ENCODE data around the gene DNAJC3.

The DNAJC3 gene

DNA sequence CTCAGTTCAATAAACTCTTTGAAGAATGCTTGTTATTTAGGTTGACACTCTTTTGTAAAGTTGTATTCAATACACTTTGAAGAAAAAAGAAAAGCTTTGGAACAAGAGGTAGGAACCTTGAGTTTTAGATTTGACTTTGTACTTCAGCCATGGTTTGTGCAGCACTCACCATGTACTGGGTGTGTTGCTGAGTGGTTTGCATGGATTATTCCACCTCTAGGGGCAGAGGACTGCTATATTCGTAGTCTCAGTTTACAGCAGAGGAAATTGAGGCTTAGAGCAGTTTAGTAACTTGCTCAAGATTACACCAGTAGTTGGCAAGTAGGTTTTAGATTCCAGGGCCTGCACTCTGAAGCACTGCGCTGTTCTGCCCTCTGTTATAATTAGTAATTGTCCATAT is 68.8 kb downstream of the DNAJC3 start:
- Histone ChIP-seq H3K4me3 (ENCODE audit: low read length, poor library complexity, severe bottlenecking) (no peak overlapping the region), H3F3A (ENCODE audit: low read depth) (no peaks in the 10 kb centered on the region), H3K36me3 (ENCODE audit: insufficient read depth, low read length) (no peaks in the 10 kb centered on the region), H2AFZ (ENCODE audit: low read length) (no peak overlapping the region), H3K79me2 (ENCODE audit: insufficient read depth, low read length) (peaks cover 42% of the 10 kb centered on the region), H3K9me2 (replicated peaks; ENCODE audit: low read depth, low read length) (no peaks in the 10 kb centered on the region), H3K9me3 (ENCODE audit: insufficient read depth, low read depth, low read length) (no peaks in the 10 kb centered on the region), H3K27me3 (ENCODE audit: insufficient read depth, low read length, poor library complexity, severe bottlenecking) (no peaks in the 10 kb centered on the region), H4K20me1 (ENCODE audit: insufficient read depth, low read length, poor library complexity, severe bottlenecking) (peaks cover 8% of the 10 kb centered on the region), H3K4me2 (ENCODE audit: low read depth, low read length, poor library complexity, severe bottlenecking) (no peak overlapping the region), H3K9ac (ENCODE audit: low read depth, low read length, poor library complexity, severe bottlenecking) (no peak overlapping the region), H3K4me1 (ENCODE audit: insufficient read depth, low read length, poor library complexity, severe bottlenecking) (no peaks in the 10 kb centered on the region)
- TF ChIP-seq, protein P1, sequence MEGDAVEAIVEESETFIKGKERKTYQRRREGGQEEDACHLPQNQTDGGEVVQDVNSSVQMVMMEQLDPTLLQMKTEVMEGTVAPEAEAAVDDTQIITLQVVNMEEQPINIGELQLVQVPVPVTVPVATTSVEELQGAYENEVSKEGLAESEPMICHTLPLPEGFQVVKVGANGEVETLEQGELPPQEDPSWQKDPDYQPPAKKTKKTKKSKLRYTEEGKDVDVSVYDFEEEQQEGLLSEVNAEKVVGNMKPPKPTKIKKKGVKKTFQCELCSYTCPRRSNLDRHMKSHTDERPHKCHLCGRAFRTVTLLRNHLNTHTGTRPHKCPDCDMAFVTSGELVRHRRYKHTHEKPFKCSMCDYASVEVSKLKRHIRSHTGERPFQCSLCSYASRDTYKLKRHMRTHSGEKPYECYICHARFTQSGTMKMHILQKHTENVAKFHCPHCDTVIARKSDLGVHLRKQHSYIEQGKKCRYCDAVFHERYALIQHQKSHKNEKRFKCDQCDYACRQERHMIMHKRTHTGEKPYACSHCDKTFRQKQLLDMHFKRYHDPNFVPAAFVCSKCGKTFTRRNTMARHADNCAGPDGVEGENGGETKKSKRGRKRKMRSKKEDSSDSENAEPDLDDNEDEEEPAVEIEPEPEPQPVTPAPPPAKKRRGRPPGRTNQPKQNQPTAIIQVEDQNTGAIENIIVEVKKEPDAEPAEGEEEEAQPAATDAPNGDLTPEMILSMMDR (conservative IDR thresholded peaks at IDR 0.05; ENCODE audit: low read length) = peak; percentile 48; the same call in 1 of the 2 replicates
- TF ChIP-seq EZH2phosphoT487 (IDR thresholded peaks at IDR 0.05; ENCODE audit: borderline replicate concordance) = no peak

DNA sequence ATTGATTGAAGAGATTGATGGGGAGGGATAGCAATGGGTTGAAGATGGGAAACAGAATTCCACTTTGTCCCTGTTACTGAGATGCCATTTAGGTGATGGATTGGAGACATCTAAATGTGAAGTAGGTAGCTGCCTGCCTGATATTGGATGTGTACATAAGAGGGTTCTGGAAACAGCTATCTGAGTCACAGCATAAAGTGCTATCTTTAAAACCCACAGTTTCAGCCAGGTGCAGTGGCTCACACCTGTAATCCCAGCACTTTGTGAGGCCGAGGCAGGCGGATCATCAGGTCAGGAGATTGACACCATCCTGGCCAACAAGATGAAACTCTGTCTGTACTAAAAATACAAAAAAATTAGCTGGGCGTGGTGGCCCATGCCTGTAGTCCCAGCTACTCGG is 72.6 kb downstream of the DNAJC3 start:
- peaks cover 28% of the 10 kb centered on the region; the same call in 1 of the 2 replicates for H3K79me2 ChIP-seq (ENCODE audit: insufficient read depth, low read length)
- H3K4me1 ChIP-seq (ENCODE audit: insufficient read depth, low read length, poor library complexity, severe bottlenecking) = no peaks in the 10 kb centered on the region
- H2AFZ ChIP-seq (ENCODE audit: low read length) = no peak overlapping the region
- no peaks in the 10 kb centered on the region for H3K36me3 ChIP-seq (ENCODE audit: insufficient read depth, low read length)
- no peaks in the 10 kb centered on the region for H3K9me3 ChIP-seq (ENCODE audit: insufficient read depth, low read depth, low read length)
- peaks cover 3% of the 10 kb centered on the region for H4K20me1 ChIP-seq (ENCODE audit: insufficient read depth, low read length, poor library complexity, severe bottlenecking)
- no peak overlapping the region for H3K9ac ChIP-seq (ENCODE audit: low read depth, low read length, poor library complexity, severe bottlenecking)
- no peak overlapping the region for H3K4me3 ChIP-seq (ENCODE audit: low read length, poor library complexity, severe bottlenecking)
- no peaks in the 10 kb centered on the region for H3K27me3 ChIP-seq (ENCODE audit: insufficient read depth, low read length, poor library complexity, severe bottlenecking)
- H3K9me2 ChIP-seq (replicated peaks; ENCODE audit: low read depth, low read length) = no peaks in the 10 kb centered on the region
- TF ChIP-seq EZH2phosphoT487 (IDR thresholded peaks at IDR 0.05; ENCODE audit: borderline replicate concordance) = no peak
- TF ChIP-seq, protein P1 (conservative IDR thresholded peaks at IDR 0.05; ENCODE audit: low read length) = no peak
- H3F3A ChIP-seq (ENCODE audit: low read depth) = no peaks in the 10 kb centered on the region
- no peak overlapping the region for H3K4me2 ChIP-seq (ENCODE audit: low read depth, low read length, poor library complexity, severe bottlenecking)

DNA sequence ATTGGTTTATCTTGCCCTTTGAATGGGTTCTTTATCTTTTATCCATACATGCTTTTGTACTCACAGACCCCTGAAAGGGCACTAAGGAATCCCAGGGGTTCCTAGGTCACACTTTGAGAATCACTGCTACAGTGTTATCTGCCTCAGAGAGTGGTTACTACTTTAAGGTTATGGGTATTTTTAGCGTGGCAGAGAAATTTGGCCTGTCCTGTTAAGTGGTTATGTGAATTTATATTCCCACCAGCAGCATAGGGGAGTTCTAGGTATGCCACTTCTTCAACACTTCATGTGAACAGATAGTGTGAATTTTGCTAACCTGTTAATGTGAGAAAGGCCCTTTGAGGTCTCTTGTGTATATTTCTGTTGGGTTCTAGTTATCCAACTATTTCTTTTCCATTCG is 75.7 kb downstream of the DNAJC3 start:
- H3K9me2 ChIP-seq (replicated peaks; ENCODE audit: low read depth, low read length) = no peaks in the 10 kb centered on the region
- H3K4me2 ChIP-seq (ENCODE audit: low read depth, low read length, poor library complexity, severe bottlenecking) = no peak overlapping the region
- no peaks in the 10 kb centered on the region for H3F3A ChIP-seq (ENCODE audit: low read depth)
- TF ChIP-seq, protein P1 (conservative IDR thresholded peaks at IDR 0.05; ENCODE audit: low read length) = no peak
- TF ChIP-seq EZH2phosphoT487 (IDR thresholded peaks at IDR 0.05; ENCODE audit: borderline replicate concordance) = no peak
- no peaks in the 10 kb centered on the region for H4K20me1 ChIP-seq (ENCODE audit: insufficient read depth, low read length, poor library complexity, severe bottlenecking)
- no peaks in the 10 kb centered on the region for H3K4me1 ChIP-seq (ENCODE audit: insufficient read depth, low read length, poor library complexity, severe bottlenecking)
- no peaks in the 10 kb centered on the region for H3K9me3 ChIP-seq (ENCODE audit: insufficient read depth, low read depth, low read length)
- peaks cover 17% of the 10 kb centered on the region; the same call in 1 of the 2 replicates for H3K79me2 ChIP-seq (ENCODE audit: insufficient read depth, low read length)
- H2AFZ ChIP-seq (ENCODE audit: low read length) = no peak overlapping the region
- H3K27me3 ChIP-seq (ENCODE audit: insufficient read depth, low read length, poor library complexity, severe bottlenecking) = no peaks in the 10 kb centered on the region
- H3K4me3 ChIP-seq (ENCODE audit: low read length, poor library complexity, severe bottlenecking) = no peak overlapping the region
- H3K9ac ChIP-seq (ENCODE audit: low read depth, low read length, poor library complexity, severe bottlenecking) = no peak overlapping the region
- no peaks in the 10 kb centered on the region; the same call in 1 of the 2 replicates for H3K36me3 ChIP-seq (ENCODE audit: insufficient read depth, low read length)
